GM21619 (cell line): Measurements from ENCODE around the gene PCSK4.
"Not testable (repeated sequence)": the region's sequence is repeated elsewhere in the genome, so short reads cannot be mapped to it uniquely, and the experiment has no call there.

Experiments
- ATAC-seq: cut with Tn5 transposase; IDR thresholded peaks from one replicate; pipeline ENCODE4 v1.9.1; 2021; ENCODE audit not compliant: unreplicated experiment

The PCSK4 gene

GRCh38 chr19:1522838-1523237 lies 32.7 kb upstream of the PCSK4 start:
- ATAC-seq, result no peak

DNA sequence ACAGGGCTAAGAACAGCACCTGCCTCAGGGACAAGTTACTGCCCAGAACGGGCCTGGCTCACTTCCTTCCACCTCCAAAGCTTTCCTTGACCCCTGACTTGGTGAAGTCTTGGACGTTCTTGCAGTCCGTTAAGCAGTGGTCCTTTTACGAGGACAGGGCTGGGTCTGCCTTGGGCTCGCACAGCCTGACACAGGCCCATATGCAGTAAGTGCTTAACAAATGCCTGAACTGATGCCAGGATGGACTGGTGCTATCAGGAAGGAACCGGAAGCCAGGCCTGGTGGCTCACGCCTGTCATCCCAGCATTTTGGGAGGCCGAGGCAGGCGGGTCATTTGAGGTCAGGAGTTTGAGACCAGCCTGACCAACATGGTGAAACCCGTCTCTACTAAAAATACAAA lies 31.9 kb upstream of the PCSK4 start:
- no peak for ATAC-seq

DNA sequence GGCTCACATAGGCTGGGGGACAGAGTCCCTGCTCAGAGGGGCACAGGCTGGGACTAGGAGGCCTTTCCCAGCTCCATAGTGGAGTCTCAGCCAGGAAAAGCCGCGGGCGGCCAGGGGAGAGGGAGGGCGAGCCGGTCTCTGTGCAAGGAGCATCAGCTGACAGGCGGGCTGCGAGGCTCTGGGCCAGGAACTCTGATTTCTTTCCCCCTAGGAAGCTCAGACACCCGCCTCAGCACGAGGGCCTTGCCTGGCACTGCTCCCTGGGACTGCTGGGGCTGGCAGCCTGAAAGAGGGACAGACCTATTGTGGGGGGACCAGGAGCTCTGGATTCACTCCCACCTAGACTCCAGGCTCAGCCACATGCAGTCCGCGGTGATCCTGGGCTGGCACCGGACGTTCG lies 31.5 kb upstream of the PCSK4 start:
- no peak for ATAC-seq

DNA sequence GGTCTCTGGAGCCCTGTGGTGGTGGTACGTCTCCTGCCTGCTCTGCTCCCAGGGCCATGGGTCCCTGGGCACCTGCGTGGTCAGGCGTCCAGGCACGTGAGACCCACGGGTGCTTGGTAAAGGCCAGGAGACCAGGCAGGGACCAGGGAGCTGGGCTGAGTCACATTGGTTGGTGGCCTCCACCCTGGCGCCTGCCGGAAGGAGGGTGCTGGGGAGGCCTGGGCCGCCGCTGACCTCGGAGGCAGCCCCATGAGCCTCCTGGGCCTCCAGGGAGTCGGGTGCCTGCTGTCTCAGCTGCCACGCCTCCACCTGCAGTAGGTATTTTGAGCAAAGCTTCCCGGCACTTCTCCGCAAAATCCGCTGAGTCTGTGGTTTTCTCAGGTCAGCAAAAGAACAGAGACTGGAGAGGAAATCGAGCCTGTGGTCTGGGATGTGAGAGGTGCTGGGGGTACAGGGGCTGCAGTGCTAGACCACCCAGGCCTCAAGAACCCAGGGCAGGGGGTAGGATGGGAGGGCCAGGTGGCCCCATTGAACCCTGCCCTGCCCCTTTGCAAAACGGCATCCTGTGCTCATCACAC lies 30.1 kb upstream of the PCSK4 start:
- no peak for ATAC-seq

- ATAC-seq, result not testable (repeated sequence)
Observed at GRCh38 chr19:1519802-1520201, 29.7 kb upstream of the PCSK4 start.

DNA sequence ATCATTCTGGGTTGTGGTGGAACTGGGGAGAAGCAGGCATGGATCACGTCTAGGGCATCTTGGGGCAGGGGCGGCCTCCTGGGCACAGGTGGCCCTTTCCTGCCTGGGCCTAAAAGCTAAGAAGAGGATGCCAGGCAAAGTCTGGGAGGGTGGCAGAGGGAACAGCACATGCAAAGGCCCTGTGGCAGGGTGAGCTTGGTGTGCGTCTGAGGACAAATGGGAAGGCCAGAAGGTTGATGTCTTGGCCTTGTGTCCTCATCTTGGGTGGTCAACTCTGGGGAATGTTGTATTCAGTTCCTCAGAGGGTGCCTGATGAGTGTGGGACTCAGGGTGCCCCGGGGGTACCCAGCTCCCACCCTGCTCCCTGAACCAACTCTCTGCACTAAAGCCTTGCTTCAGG lies 28.3 kb upstream of the PCSK4 start:
- no peak for ATAC-seq

DNA sequence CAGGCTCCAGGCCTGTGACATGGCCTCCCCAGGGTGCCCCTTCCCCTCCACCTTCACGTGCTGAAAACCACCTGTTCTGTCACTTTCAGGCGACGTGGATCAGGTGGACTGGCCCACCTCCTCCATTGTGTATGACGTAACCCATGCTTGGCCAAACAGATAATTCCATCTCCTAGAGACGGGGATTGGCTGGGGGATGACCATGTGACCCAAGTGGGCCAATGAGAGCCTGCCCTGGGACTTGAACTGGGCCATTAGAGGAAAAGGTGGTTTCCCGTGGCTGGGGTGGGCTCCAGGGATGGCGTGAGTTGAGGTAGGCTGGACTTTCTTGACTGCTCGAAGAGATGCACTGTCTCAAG lies 26.2 kb upstream of the PCSK4 start:
- ATAC-seq, result no peak

- no peak for ATAC-seq
Observed at GRCh38 chr19:1514986-1515721, 25.0 kb upstream of the PCSK4 start.

GRCh38 chr19:1514295-1514661 lies 24.1 kb upstream of the PCSK4 start:
- no peak for ATAC-seq

DNA sequence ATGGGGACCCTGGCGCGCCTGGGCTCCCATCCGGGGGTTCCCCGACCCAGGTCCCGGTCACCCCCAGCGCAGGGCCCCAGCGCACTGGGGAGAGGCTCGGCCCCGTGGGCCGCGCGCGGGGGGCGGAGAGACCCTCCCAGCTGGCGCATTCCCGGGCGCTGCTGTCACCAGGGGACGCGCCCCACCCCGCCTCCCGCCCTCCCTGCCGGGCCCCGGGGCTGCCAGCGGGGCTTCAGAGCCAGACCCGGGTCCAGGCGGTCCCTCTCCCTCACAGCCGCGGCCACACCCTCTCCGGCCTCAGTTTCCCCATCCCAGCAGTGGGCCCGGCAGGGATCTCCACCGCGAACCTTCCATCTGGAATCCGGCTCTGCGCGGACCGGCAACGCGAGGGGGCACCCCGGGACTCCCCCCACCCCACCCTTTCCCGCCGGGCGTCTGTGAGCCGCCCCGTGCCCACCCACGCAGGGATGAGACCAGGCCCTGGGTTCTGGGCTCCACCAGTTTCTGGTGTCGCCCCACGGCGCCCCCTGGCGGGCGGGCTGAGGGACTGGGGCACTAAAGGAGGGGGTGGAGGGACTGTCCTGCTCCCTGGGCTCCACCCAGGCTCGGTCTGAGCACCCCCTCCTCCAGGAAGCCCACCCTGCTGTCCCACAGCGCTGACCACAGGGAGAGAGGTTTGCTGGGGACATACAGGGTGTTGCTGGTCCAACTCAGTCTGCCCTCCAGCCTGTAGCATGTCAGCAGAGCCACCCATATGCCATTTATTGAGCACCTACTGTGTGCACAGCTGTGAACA lies 23.5 kb upstream of the PCSK4 start:
- no peak for ATAC-seq

- no peak for ATAC-seq
Observed at GRCh38 chr19:1512671-1513498, 22.7 kb upstream of the PCSK4 start, which contains the start of gene ADAMTSL5. Gene ADAMTSL5, minus strand, starts transcription at chr19:1513019. Its CDS starts 2,076 bp downstream, at chr19:1510943.

- ATAC-seq, result no peak
Observed at GRCh38 chr19:1511318-1512317, 21.5 kb upstream of the PCSK4 start.

DNA sequence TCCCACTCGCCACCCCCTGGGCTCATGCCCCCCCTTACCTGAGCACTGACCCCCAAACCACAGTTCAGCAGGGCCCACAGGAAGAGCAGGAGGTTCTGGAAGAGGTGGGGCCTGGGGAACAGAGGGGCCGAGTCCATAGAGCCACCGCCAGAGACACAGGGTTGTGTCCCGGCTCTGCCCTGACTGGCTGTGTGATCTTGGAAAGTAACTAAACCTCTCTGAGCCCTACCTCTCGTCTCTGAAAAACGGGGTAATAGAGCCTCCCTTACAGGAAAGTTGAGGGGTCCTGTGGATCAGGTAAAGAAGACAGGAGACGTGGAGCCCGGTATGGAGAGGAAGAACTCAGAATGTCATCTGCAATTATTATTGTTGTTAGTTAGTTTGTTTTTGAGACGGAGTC lies 20.7 kb upstream of the PCSK4 start:
- ATAC-seq, result no peak

DNA sequence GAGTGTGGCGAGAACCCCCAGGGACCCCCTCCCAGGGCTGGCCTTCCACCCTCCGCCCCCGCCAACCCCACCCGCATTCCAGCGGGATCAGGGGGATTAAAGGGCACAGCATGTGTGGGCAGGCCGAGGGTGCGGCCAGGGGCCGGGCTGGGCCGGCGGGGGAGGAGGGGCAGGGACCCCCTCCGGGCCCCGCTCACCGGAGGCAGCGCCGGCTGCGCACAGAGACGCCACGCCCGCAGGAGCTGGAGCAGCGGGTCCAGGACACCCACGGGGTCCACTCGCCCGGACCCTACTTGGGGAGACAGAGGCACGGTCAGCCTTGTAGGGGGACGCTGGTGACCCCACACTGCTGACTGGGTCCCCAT lies 20.3 kb upstream of the PCSK4 start:
- ATAC-seq, result no peak

DNA sequence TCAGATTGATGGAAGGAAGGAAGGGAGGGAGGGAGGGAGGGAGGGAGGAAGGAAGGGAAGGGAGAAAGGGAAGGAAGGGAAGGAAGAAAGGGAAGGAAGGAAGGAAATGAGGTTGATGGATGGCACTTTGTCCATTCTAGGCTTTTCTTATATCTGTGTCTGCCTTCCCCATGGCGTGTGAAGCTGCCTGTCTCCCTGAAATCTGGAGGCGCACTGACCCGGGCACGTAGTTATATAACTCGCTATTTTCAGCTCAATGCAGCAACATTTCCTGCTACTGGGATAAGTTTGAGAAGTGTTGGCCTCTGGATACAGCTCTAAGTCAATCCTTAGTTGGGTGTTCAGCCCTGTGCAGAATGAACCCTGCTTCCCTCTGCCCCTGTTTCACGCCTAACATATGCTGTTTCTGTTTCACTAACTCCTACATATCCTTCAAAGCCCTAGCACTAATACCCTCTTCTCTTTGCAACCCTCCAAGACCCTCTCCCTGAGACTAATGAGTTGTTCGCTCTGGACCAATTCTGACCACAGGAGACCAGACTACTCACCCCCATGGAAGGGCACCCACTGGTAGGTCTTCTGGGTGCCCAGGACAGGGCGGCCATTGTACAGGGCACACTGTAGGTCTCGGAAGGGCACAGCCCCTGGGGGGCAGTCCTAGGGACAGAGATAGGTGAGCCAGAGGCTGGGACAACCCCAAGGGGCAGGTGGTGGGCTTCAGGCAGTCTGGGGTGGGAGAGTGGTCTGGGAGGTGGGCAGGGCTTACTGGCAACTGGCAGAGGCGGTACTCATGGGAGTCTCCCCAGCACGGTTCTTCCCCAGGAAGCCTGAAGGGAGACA lies 19.7 kb upstream of the PCSK4 start:
- ATAC-seq, result no peak

- no peak for ATAC-seq
Observed at GRCh38 chr19:1508507-1508856, 18.3 kb upstream of the PCSK4 start.

DNA sequence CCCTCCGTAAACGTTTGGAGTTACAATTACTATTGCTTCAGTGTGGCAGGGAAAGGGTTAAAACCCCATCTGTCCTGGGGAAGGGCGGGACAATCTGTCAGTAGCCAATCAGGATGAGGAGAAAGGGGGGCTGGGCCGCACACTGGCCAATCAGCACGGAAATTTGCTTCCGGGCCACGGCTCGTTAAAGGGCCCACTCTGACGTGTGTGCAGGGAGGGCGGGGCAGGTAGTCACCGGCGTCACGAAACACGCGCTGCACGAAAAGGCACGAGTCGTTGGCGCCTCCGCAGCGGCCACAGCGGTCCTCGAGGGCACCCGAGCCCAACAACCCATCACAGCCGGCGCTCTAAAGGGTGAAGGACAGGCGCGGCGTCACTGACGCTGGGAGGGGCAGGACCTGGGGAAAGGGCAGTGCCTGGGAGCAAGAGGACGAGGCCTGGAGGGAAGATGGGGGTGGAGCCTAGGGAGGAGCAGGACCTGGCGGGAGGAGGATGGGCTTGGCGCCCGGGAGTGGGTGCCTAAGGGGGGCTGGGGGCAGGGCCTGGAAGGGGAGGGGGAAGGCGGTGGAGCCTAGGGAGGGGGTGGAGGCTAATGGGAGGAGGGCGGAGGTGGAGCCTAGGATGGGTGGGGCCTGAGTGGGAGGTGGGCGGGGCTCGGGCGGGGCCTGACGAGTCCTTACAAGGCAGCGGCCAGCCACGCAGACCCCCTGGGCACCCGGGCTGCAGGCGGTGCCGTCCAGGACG lies 17.8 kb upstream of the PCSK4 start:
- ATAC-seq, result no peak

GRCh38 chr19:1507192-1507660 lies 17.1 kb upstream of the PCSK4 start:
- no peak for ATAC-seq
